Melanocyte of skin (primary cell): ENCODE measurements around the gene TRAT1. TPM values are rescaled to one million over a fixed set of nuclear protein-coding genes. Genes with fewer than 3 reads are reported as not detected.

ENCODE experiments used
- total RNA-seq, 2 donors: library from RNA; depleted of rRNA; stranded (reverse); fragments of >200 nt; gene quantifications; 2 replicates each; pipeline ENCODE4 v1.2.3, GENCODE V29; 2012

The TRAT1 gene
- not detected for total RNA-seq

GRCh38 chr3:108822123-108822897 lies at the start of gene TRAT1:
Gene TRAT1 (plus strand): TSS chr3:108822786. CDS start chr3:108822928, 142 bp downstream.

Other genes starting within 250 kb of the TRAT1 start
- 10 to 100 TPM; 20.6 to 45.0 TPM for gene CIP2A, start 233.3 kb upstream of the TRAT1 start, total RNA-seq
- 10 to 100 TPM; 13.0 to 17.2 TPM for gene DZIP3, start 233.1 kb upstream of the TRAT1 start, total RNA-seq
- not detected for gene RETNLB, start 65.4 kb upstream of the TRAT1 start, total RNA-seq
- gene GUCA1C, start 131.1 kb downstream of the TRAT1 start, total RNA-seq, result not detected